Urothelium cell line (cell line): ENCODE results near the gene CST3.
"Not testable (repeated sequence)": the region's sequence is repeated elsewhere in the genome, so short reads cannot be mapped to it uniquely, and the experiment has no call there.

Source experiments
- DNase-seq: peaks from one replicate; pipeline ENCODE4 v3.0.0; 2011; ENCODE audit warnings: low spot score, mixed read lengths
- FAIRE-seq: peaks from 2 replicates; lab custom pipeline; 2011; peaks lifted over from hg19 to GRCh38; lab: Jason Lieb, UNC

Gene CST3, protein sequence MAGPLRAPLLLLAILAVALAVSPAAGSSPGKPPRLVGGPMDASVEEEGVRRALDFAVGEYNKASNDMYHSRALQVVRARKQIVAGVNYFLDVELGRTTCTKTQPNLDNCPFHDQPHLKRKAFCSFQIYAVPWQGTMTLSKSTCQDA

GRCh38 chr20:23637282-23638221 lies at the start of gene CST3:
Gene CST3, minus strand, starts transcription at chr20:23637955. Its CDS starts 93 bp downstream, at chr20:23637862.
- no peak for FAIRE-seq
- DNase-seq, result peak; percentile 91

DNA sequence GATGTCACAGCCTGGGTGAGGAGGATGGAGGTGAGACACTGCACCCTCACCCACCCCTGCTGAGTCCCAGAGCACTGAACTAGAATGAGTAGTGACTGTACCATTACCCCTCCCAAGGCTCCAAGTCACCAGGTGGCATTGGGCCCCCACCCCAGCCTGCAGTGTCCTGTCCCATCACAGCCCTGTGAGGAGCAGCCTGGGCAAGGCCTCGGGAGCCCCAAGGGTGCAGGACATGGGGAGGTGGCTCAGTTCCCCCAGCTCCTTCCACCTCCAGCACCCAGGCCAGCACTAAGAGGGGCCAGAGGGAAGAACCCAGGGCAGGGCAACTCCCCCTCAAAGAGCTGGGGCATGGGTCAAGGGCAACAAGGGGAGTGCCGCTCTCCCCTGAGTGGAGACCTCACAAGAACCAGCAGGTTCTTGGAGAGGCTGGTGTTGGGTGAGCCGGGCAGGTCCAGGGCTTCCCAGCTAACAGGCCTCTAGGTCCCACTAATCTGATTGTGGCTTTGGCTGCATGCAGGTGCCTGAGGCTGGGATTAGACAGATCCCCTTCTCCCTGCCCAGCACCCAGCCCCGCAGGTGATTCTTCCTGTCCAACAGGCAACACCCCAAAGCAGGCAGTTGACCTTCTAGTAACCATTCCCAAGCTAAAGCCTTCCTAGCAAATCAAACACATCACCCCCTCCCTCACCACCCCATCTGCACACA lies 48.4 kb upstream of the CST3 start:
- DNase-seq (no peak), FAIRE-seq (no peak)

DNA sequence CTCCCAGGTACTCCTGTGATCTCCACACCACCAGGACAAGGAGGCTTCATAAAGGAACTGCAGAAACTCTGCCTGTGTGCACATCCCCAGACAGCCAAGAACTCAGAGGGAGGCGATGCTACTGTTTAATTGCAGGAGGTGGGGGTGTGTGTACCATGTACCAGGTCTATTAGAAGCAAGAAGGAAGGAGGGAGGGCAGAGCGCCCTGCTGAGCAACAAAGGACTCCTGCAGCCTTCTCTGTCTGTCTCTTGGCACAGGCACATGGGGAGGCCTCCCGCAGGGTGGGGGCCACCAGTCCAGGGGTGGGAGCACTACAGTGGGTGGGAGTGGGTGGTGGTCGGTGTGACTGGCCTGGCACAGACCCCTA lies 47.8 kb upstream of the CST3 start:
- FAIRE-seq, result not testable (repeated sequence)

DNA sequence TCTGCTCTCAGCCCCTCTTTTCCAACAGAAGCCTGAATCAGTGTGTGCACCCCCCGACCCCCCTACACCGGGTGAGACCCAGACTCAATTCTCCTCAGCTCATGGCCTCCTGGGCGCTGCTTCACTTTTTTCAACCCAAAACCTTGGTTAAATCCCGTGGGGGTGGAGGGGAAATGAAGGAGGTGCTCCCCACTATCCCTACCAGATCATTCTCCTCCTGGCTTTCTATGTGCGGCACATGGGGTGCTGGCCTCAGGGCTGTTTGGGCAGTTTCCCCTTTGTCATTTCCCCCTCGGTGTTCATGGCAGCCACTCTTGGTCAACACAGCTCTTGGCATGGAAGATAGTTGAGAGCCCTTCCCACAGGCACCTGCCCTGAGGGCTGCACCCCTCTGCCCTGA lies 46.5 kb upstream of the CST3 start:
- DNase-seq (no peak), FAIRE-seq (no peak)

More for the DNA sequence above, 47.8 kb upstream of the CST3 start:
- DNase-seq, result not testable (repeated sequence)

GRCh38 chr20:23683807-23684206 lies 46.1 kb upstream of the CST3 start:
- FAIRE-seq, result no peak
- DNase-seq, result no peak

DNA sequence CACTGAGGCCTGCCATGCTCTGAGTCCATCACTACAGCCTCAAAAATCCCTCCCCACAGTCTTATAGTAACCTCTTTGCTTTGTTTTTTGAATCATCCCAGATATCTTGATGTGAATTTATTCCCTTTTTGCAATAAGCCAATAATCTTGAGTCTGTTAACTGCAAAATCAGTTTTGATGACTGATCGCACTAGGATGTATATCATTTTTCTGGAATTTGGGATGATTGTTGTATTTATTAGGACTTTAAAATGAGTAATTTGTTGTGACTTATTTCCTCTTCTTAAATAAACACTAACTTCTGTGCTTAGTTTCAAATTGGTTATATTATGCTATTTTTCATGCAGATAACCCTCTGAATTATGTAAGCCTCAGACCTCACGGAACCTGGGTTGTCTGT lies 45.5 kb upstream of the CST3 start:
- FAIRE-seq (no peak), DNase-seq (no peak)

DNA sequence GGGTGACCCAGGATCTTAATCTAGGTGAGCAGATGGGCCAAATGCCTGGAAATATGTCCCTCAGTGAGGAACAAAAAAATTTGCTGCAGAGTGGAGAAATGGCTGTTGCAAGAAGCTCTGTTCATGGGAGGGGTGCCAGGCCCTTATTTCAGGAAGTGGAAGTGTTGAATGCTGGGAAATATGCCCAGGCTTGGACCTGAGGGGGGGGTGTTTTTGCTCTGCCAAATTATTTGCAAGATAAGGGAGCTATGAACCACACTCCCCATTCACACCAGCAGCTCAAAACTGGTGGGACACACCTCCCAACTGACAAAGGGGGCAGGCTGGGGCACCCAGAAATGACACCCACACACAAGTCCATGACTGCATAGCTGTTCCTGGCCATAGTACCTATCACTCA lies 42.4 kb upstream of the CST3 start:
- no peak for FAIRE-seq
- DNase-seq, result no peak

GRCh38 chr20:23679133-23680092 lies 41.7 kb upstream of the CST3 start:
- no peak for DNase-seq
- no peak for FAIRE-seq

DNA sequence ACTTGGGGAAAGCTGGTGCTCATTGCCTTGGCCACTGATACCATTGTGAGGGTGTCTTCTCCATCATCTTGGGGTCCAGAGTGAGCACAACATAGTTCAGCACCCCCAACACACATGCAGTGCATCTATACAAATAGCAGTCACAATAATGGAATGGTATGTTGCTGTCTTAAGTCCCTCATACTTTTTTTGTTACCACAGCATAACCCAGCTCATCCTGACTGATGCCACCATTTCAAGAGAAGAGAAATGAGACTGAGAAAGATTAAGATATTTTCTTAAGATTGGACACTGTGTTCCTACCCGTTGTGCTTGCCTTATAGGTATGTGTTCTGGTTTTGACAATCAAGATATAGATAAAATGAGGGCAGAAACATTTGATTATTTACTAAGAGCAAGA lies 35.5 kb upstream of the CST3 start:
- no peak for FAIRE-seq
- no peak for DNase-seq

GRCh38 chr20:23672158-23672557 lies 34.4 kb upstream of the CST3 start:
- DNase-seq (no peak), FAIRE-seq (no peak)

- FAIRE-seq (no peak), DNase-seq (no peak)
Measured at GRCh38 chr20:23671479-23671878, 33.7 kb upstream of the CST3 start.

GRCh38 chr20:23670361-23670760 lies 32.6 kb upstream of the CST3 start:
- no peak for FAIRE-seq

GRCh38 chr20:23669866-23670265 lies 32.1 kb upstream of the CST3 start:
- DNase-seq (no peak), FAIRE-seq (no peak)

More at GRCh38 chr20:23670361-23670760, 32.6 kb upstream of the CST3 start:
- DNase-seq, result no peak

DNA sequence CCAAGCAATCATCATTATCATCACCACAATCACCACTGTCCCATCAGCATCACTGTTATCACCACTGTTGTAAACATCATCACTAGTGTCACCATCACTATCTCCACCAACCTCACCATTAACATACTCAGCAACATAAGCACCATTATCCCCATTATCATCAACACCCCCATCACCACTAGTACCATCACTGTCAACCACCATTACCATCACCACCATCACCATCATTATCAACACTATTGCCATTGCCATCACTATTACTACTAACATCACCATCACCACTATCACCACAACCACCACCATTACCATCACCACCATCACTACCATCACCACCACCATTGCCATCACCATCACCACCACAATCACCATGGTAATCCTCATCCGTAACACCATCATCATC lies 31.6 kb upstream of the CST3 start:
- DNase-seq, result no peak
- FAIRE-seq, result no peak

GRCh38 chr20:23668477-23668951 lies 30.8 kb upstream of the CST3 start:
- FAIRE-seq (no peak), DNase-seq (peak; percentile 75)

DNA sequence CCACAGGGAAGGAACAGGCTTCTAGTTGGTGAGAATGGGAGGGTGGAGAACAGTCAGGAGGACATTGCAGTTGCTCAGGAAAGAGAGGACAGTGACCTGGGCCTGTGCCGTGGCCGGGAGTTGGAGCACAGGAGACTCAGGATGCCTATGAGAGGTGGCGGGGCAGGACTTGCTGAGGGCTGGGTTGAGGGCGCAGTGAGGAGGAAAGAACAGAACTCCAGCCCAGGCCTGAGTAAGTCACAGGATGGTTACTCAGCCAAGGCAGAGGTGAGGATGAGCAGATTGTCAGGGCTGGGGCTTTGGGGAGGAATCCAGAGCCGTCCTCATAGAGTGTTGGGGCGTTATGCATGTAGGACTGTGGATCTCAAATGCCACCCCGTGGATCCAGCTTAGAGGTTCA lies 29.9 kb upstream of the CST3 start:
- no peak for FAIRE-seq
- no peak for DNase-seq

- no peak for DNase-seq
- FAIRE-seq, result no peak
Measured at GRCh38 chr20:23666698-23667097, 28.9 kb upstream of the CST3 start.

DNA sequence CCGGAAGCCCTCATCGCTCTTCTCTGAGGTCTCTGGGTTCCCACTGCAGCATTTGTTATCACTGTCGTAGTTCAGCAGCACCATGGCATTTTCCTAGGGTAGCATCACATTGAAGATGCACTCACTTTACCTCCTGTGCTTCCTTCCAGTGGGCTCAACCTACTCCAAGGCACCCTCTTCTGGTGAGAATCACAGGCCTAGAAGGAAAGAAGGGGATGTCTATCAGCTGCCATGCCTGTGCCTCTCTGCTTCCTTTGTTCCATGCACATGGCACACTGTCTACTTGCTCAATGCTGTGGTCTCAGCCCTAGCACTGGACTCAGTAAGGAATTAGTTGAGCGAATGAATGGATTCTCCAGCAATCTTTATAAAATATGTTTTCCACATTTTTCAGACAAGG lies 28.4 kb upstream of the CST3 start:
- FAIRE-seq (no peak), DNase-seq (no peak)

DNA sequence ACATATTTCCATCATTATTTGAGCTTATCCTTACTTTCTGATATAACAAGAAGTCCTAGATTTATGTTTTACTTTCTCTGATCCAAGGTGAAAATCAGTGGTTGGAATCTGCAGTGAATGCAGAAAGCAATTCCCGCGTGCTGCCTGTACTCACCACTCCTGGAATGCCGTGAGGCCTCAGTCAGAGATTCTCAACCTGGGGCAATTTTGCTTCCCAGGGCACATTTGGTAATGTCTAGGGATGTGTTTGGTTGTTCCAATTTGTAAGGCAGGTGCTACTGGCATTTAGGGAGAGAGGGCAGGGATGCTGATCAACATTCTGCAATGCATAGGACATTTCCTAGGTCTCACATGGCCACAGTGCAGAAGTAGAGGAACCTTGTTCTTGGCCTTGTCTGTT lies 27.2 kb upstream of the CST3 start:
- DNase-seq, result no peak
- no peak for FAIRE-seq

GRCh38 chr20:23664046-23664445 lies 26.3 kb upstream of the CST3 start:
- not testable (repeated sequence) for FAIRE-seq, DNase-seq
